ENCODE results near the gene PKNOX2. TPM values are rescaled to one million over a fixed set of nuclear protein-coding genes. Genes with fewer than 3 reads are reported as not detected.

The PKNOX2 gene
- total RNA-seq, result 21.5 and 23.5 TPM in 2 replicates
- long read RNA-seq, partial matches to known transcripts, result 0 of 3 reads
- long read RNA-seq, other reads (novel, unspliced or antisense), result 3 of 3 reads

GRCh38 chr11:125164422-125165110 is at the start of gene PKNOX2:
PKNOX2 (plus strand) TSS chr11:125164751; CDS start chr11:125351306, 186,555 bp downstream.
- peak within 1 kb of the TSS; percentile 98 for H3K27ac Mint-ChIP-seq (ENCODE audit: unreplicated experiment)
- H3K9me3 Mint-ChIP-seq, result no peaks in the 10 kb centered on the region
- peaks cover 70% of the 10 kb centered on the region for H3K4me1 Mint-ChIP-seq
- DNase-seq (ENCODE audit: low read depth, low spot score), result peak; percentile 88
- peaks cover 13% of the 10 kb centered on the region for H3K27me3 Mint-ChIP-seq (ENCODE audit: low read depth)
- H3K4me3 Mint-ChIP-seq, result peak within 1 kb of the TSS; percentile 98
- peak; percentile 72 for TF ChIP-seq CTCF (conservative IDR thresholded peaks at IDR 0.05)
- no peaks in the 10 kb centered on the region for H3K36me3 Mint-ChIP-seq (ENCODE audit: low read depth)

GRCh38 chr11:125117429-125117828 is 47.1 kb upstream of the PKNOX2 start:
- H3K4me1 Mint-ChIP-seq, result peaks cover 8% of the 10 kb centered on the region
- no peak overlapping the region for H3K27ac Mint-ChIP-seq (ENCODE audit: unreplicated experiment)
- H3K36me3 Mint-ChIP-seq (ENCODE audit: low read depth), result peaks cover 9% of the 10 kb centered on the region
- TF ChIP-seq CTCF (conservative IDR thresholded peaks at IDR 0.05), result no peak
- peaks cover 14% of the 10 kb centered on the region for H3K27me3 Mint-ChIP-seq (ENCODE audit: low read depth)
- DNase-seq (ENCODE audit: low read depth, low spot score), result no peak
- peaks cover 4% of the 10 kb centered on the region for H3K9me3 Mint-ChIP-seq
- H3K4me3 Mint-ChIP-seq, result no peak overlapping the region

GRCh38 chr11:125123194-125123946 is 41.2 kb upstream of the PKNOX2 start:
- Mint-ChIP-seq H3K9me3 (peaks cover 3% of the 10 kb centered on the region), H3K27ac (ENCODE audit: unreplicated experiment) (no peak overlapping the region), H3K4me1 (peaks cover 15% of the 10 kb centered on the region), H3K36me3 (ENCODE audit: low read depth) (peaks cover 5% of the 10 kb centered on the region), H3K27me3 (ENCODE audit: low read depth) (peaks cover 2% of the 10 kb centered on the region), H3K4me3 (no peak overlapping the region)
- no peak for TF ChIP-seq CTCF (conservative IDR thresholded peaks at IDR 0.05)
- DNase-seq (ENCODE audit: low read depth, low spot score), result no peak

GRCh38 chr11:125123947-125124617 is 40.5 kb upstream of the PKNOX2 start:
- Mint-ChIP-seq H3K9me3 (peaks cover 3% of the 10 kb centered on the region), H3K27me3 (ENCODE audit: low read depth) (peaks cover 2% of the 10 kb centered on the region), H3K27ac (ENCODE audit: unreplicated experiment) (no peak overlapping the region), H3K4me3 (no peak overlapping the region), H3K4me1 (peaks cover 15% of the 10 kb centered on the region), H3K36me3 (ENCODE audit: low read depth) (peaks cover 5% of the 10 kb centered on the region)
- DNase-seq (ENCODE audit: low read depth, low spot score), result no peak
- TF ChIP-seq CTCF (conservative IDR thresholded peaks at IDR 0.05), result peak; percentile 56

GRCh38 chr11:125124618-125124992 is 39.9 kb upstream of the PKNOX2 start:
- Mint-ChIP-seq H3K4me3 (no peak overlapping the region), H3K9me3 (peaks cover 3% of the 10 kb centered on the region), H3K27me3 (ENCODE audit: low read depth) (peaks cover 2% of the 10 kb centered on the region), H3K36me3 (ENCODE audit: low read depth) (peaks cover 5% of the 10 kb centered on the region), H3K4me1 (peaks cover 15% of the 10 kb centered on the region), H3K27ac (ENCODE audit: unreplicated experiment) (peak overlapping the region; percentile 22)
- no peak for TF ChIP-seq CTCF (conservative IDR thresholded peaks at IDR 0.05)
- DNase-seq (ENCODE audit: low read depth, low spot score), result no peak
